ENCODE results near the gene MACROD2. TPM values are rescaled to one million over a fixed set of nuclear protein-coding genes. Genes with fewer than 3 reads are reported as not detected.
"Not testable (repeated sequence)": the region's sequence is repeated elsewhere in the genome, so short reads cannot be mapped to it uniquely, and the experiment has no call there.

The MACROD2 gene
- total and polyA plus RNA-seq, 4 donors: 0.66 to 10.5 (median 3.3) TPM

DNA sequence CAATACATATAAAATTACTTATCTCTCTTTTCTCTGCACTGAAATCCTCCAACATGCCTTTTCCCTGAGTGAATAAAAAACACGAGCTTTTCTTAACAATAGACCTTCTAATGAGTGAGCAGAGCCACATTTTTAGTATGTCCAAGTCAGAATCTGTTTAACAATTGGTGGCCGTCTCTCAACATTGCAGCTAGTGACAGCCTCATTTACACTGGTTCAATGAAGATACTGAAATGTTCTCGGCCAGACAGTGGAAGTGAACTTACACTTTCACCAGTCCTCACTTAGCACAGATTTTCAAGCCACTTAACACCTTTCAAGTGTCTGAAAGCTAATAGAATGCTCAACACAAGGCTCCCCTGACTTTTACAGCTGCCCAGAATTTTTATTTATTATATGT lies 1810.8 kb downstream of the MACROD2 start (continued):
- no peak for TF ChIP-seq JUND (IDR thresholded peaks at IDR 0.05)

DNA sequence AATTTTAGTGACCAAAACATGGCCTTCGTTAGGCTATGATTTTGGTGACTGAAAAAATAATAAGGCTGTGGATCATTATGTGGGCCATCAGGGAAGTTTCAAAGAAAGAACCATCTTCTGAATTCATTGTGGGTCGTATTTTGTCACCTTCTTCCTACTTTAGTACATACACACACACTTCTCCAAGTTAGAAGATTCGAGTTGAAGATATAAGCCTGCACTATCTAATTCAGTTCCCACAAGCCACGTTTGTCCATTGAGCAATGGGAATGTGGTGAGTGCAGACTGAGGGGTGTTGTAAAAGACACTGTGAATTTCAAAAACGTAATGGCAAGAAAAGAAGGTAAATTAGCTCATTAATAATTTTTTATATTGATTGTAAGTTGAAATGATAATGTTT lies 1812.0 kb downstream of the MACROD2 start:
- no peak for TF ChIP-seq HNF4G (IDR thresholded peaks at IDR 0.05)
- TF ChIP-seq RAD21 (IDR thresholded peaks at IDR 0.05): no peak
- no peak for TF ChIP-seq RXRA (IDR thresholded peaks at IDR 0.05)
- no peak for TF ChIP-seq TAF1 (conservative IDR thresholded peaks at IDR 0.05)
- TF ChIP-seq YY1 (IDR thresholded peaks at IDR 0.05): no peak
- TF ChIP-seq SP1 (IDR thresholded peaks at IDR 0.05): no peak
- Histone ChIP-seq H3K27ac (ENCODE audit: low read depth in 1 of 2, low read length in 2 of 2) (no peak overlapping the region), H3K36me3 (ENCODE audit: control insufficient read depth in 4 of 4, insufficient read depth in 3 of 4, low read depth in 1 of 4, low read length in 3 of 4) (no peaks in the 10 kb centered on the region), H3K4me1 (ENCODE audit: control insufficient read depth in 4 of 4, insufficient read depth in 4 of 4, low read length in 3 of 4) (no peaks in the 10 kb centered on the region), H3K27me3 (ENCODE audit: control insufficient read depth in 4 of 4, insufficient read depth in 4 of 4, low read length in 3 of 4) (no peaks in the 10 kb centered on the region), H3K9ac (ENCODE audit: low read depth in 1 of 2, low read length in 2 of 2) (no peak overlapping the region), H3K9me3 (ENCODE audit: control insufficient read depth in 4 of 4, low read length in 3 of 4) (no peaks in the 10 kb centered on the region), H3K4me3 (ENCODE audit: low read depth in 1 of 3, low read length in 3 of 3) (no peak overlapping the region)
- 83% methylated on average over 5 of the region's 5 CpGs for whole genome bisulfite sequencing
- DNase-seq (ENCODE audit: low spot score): no peak

DNA sequence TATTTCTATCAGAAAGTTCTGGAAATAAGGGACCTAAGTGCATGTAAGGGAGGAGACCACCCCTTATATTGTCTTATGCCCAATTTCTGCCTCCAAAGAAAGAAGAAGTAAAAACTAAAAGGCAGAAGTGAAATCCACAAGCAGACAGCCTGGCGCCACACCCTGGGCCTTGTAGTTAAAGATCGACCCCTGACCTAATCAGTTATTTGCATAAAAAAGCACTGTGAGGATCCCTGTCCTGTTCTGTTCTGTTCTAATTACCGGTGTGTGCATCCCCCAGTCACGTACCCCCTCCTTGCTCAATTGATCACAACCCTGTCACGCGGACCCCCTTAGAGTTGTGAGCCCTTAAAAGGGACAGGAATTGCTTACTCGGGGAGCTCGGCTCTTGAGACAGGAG lies 1812.5 kb downstream of the MACROD2 start:
- H3K4me1 ChIP-seq (ENCODE audit: control insufficient read depth in 4 of 4, insufficient read depth in 4 of 4, low read length in 3 of 4); H3K27ac ChIP-seq (ENCODE audit: low read depth in 1 of 2, low read length in 2 of 2); H3K9me3 ChIP-seq (ENCODE audit: control insufficient read depth in 4 of 4, low read length in 3 of 4); H3K27me3 ChIP-seq (ENCODE audit: control insufficient read depth in 4 of 4, insufficient read depth in 4 of 4, low read length in 3 of 4); H3K4me3 ChIP-seq (ENCODE audit: low read depth in 1 of 3, low read length in 3 of 3); H3K9ac ChIP-seq (ENCODE audit: low read depth in 1 of 2, low read length in 2 of 2); H3K36me3 ChIP-seq (ENCODE audit: control insufficient read depth in 4 of 4, insufficient read depth in 3 of 4, low read depth in 1 of 4, low read length in 3 of 4); DNase-seq (ENCODE audit: low spot score): not testable (repeated sequence)
- 93% methylated on average over 8 of the region's 8 CpGs for WGBS

DNA sequence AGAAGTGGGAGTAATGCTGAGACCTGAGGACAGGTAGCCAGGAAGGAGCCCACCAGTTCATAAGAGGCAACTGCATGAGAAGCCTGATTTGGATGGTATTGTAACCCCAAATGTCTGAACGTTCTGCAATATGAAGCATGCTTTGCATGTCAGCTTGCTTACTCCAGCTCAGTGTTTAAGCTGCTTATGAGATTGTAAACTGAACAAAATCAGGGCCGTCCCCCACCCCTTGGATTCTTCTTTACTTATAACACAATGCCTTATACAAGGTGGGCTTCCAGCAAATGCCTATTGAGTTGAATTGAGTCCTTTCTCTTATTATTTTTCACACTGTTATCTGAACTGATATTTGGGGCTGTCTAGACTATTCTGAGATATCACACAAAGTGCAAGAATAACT lies 1816.6 kb downstream of the MACROD2 start:
- no peaks in the 10 kb centered on the region for H3K27me3 ChIP-seq (ENCODE audit: control insufficient read depth in 4 of 4, insufficient read depth in 4 of 4, low read length in 3 of 4)
- DNase-seq (ENCODE audit: low spot score): no peak
- TF ChIP-seq SP1 (IDR thresholded peaks at IDR 0.05) (no peak), RXRA (IDR thresholded peaks at IDR 0.05) (no peak), NR2F2 (IDR thresholded peaks at IDR 0.05) (no peak), RAD21 (IDR thresholded peaks at IDR 0.05) (no peak), EGR1 (IDR thresholded peaks at IDR 0.05; ENCODE audit: low read depth in 2 of 2) (no peak), HNF4A (conservative IDR thresholded peaks at IDR 0.05) (no peak), GABPA (IDR thresholded peaks at IDR 0.05 in 1 of 2, conservative IDR thresholded peaks at IDR 0.05 in 1 of 2) (no peak), JUND (IDR thresholded peaks at IDR 0.05) (no peak), FOXA2 (IDR thresholded peaks at IDR 0.05) (no peak)
- TF ChIP-seq, protein P1, sequence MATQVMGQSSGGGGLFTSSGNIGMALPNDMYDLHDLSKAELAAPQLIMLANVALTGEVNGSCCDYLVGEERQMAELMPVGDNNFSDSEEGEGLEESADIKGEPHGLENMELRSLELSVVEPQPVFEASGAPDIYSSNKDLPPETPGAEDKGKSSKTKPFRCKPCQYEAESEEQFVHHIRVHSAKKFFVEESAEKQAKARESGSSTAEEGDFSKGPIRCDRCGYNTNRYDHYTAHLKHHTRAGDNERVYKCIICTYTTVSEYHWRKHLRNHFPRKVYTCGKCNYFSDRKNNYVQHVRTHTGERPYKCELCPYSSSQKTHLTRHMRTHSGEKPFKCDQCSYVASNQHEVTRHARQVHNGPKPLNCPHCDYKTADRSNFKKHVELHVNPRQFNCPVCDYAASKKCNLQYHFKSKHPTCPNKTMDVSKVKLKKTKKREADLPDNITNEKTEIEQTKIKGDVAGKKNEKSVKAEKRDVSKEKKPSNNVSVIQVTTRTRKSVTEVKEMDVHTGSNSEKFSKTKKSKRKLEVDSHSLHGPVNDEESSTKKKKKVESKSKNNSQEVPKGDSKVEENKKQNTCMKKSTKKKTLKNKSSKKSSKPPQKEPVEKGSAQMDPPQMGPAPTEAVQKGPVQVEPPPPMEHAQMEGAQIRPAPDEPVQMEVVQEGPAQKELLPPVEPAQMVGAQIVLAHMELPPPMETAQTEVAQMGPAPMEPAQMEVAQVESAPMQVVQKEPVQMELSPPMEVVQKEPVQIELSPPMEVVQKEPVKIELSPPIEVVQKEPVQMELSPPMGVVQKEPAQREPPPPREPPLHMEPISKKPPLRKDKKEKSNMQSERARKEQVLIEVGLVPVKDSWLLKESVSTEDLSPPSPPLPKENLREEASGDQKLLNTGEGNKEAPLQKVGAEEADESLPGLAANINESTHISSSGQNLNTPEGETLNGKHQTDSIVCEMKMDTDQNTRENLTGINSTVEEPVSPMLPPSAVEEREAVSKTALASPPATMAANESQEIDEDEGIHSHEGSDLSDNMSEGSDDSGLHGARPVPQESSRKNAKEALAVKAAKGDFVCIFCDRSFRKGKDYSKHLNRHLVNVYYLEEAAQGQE (IDR thresholded peaks at IDR 0.05): no peak
- TF ChIP-seq, protein P2, sequence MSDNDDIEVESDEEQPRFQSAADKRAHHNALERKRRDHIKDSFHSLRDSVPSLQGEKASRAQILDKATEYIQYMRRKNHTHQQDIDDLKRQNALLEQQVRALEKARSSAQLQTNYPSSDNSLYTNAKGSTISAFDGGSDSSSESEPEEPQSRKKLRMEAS (IDR thresholded peaks at IDR 0.05): no peak
- TF ChIP-seq, protein P3, sequence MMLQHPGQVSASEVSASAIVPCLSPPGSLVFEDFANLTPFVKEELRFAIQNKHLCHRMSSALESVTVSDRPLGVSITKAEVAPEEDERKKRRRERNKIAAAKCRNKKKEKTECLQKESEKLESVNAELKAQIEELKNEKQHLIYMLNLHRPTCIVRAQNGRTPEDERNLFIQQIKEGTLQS (IDR thresholded peaks at IDR 0.05): no peak
- TF ChIP-seq, protein P4, sequence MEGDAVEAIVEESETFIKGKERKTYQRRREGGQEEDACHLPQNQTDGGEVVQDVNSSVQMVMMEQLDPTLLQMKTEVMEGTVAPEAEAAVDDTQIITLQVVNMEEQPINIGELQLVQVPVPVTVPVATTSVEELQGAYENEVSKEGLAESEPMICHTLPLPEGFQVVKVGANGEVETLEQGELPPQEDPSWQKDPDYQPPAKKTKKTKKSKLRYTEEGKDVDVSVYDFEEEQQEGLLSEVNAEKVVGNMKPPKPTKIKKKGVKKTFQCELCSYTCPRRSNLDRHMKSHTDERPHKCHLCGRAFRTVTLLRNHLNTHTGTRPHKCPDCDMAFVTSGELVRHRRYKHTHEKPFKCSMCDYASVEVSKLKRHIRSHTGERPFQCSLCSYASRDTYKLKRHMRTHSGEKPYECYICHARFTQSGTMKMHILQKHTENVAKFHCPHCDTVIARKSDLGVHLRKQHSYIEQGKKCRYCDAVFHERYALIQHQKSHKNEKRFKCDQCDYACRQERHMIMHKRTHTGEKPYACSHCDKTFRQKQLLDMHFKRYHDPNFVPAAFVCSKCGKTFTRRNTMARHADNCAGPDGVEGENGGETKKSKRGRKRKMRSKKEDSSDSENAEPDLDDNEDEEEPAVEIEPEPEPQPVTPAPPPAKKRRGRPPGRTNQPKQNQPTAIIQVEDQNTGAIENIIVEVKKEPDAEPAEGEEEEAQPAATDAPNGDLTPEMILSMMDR (IDR thresholded peaks at IDR 0.05; ENCODE audit: low read depth, low read length, missing input control): no peak
- H3K9me3 ChIP-seq (ENCODE audit: control insufficient read depth in 4 of 4, low read length in 3 of 4): no peaks in the 10 kb centered on the region
- H3K4me1 ChIP-seq (ENCODE audit: control insufficient read depth in 4 of 4, insufficient read depth in 4 of 4, low read length in 3 of 4): peaks cover 6 to 17% (median 11%) of the 10 kb centered on the region in 4 donors
- H3K4me3 ChIP-seq (ENCODE audit: low read depth in 1 of 3, low read length in 3 of 3): no peak overlapping the region
- H3K27ac ChIP-seq (ENCODE audit: low read depth in 1 of 2, low read length in 2 of 2): no peak overlapping the region
- H3K36me3 ChIP-seq (ENCODE audit: control insufficient read depth in 4 of 4, insufficient read depth in 3 of 4, low read depth in 1 of 4, low read length in 3 of 4): no peaks in the 10 kb centered on the region
- 87% methylated on average over 2 of the region's 2 CpGs for WGBS
- no peak overlapping the region for H3K9ac ChIP-seq (ENCODE audit: low read depth in 1 of 2, low read length in 2 of 2)

Data from liver (tissue), 9 donors.